Measurements from ENCODE around the gene SELP.
A peak's percentile ranks its signal among the peaks of the same experiment; 100 is the strongest.

Gene SELP

DNA sequence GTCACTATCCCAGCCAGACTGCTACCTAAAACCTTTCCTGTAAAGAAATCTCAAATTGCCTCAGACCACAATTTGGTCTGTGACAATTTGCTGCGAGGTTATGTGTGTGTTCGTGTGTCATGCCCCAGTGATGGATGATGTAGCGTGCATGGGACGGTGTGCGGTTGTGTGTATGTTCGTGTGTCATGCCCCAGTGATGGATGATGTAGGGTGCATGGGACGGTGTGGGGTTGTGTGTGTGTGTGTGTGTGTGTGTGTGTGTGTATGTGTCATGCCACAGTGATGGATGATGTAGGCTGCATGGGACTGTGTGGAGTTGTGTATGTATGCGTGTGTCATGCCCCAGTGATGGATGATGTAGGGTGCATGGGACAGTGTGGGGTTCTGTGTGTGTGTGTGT, 9.4 kb downstream of the SELP start:
- DNase-seq (ENCODE audit: low read depth), result no peak

GRCh38 chr1:169618367-169618766, 11.6 kb downstream of the SELP start:
- no peak for DNase-seq (ENCODE audit: low read depth)

GRCh38 chr1:169615803-169616202, 14.1 kb downstream of the SELP start:
- DNase-seq (ENCODE audit: low read depth), result no peak

DNA sequence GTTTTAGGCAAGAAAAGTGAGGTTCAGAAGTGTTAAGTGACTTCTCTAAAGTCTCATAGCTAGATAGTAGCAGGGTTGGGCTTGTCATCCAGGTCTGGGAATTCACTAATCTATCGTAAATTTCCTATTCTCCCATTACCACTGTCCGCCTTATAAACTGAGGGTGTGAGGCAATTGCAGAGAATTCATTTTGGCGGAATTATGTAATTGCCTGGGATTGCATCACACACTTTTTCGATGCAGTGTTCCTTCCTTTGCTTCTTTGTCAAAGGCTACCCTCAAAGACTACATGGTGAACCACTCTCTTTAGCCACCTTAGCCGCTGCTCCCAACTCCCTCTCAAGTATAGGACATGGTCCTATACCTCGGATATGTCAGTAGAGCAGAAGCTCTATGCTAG, 19.1 kb downstream of the SELP start:
- DNase-seq (ENCODE audit: low read depth), result no peak

- DNase-seq (ENCODE audit: low read depth), result no peak
Observed at GRCh38 chr1:169610108-169610507, 19.8 kb downstream of the SELP start.

GRCh38 chr1:169608226-169608625, 21.7 kb downstream of the SELP start:
- DNase-seq (ENCODE audit: low read depth), result no peak

GRCh38 chr1:169604781-169605560, 25.0 kb downstream of the SELP start:
- DNase-seq (ENCODE audit: low read depth), result no peak

- no peak for DNase-seq (ENCODE audit: low read depth)
Observed at GRCh38 chr1:169601096-169601881, 28.6 kb downstream of the SELP start.

GRCh38 chr1:169595764-169596711, 33.9 kb downstream of the SELP start:
- no peak for DNase-seq (ENCODE audit: low read depth)

DNA sequence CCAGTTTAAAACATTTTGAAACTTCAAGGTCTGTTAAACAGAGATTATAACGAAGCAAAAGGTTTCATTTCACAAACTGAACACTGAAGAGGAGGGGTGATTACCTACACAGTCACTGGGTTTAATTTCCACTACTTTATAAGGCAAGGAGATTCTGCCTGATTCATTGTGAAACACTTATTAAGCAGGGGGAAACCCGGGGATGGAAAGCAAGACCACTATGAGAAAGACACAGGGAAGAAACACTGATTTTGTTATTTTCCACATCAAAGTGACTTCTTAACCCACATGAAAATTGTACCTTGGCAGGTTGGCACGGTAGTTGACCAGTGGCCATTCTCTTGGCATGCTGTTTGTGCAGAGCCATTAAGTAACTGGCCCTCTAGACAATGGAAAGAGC, 35.5 kb downstream of the SELP start:
- no peak for DNase-seq (ENCODE audit: low read depth)

DNA sequence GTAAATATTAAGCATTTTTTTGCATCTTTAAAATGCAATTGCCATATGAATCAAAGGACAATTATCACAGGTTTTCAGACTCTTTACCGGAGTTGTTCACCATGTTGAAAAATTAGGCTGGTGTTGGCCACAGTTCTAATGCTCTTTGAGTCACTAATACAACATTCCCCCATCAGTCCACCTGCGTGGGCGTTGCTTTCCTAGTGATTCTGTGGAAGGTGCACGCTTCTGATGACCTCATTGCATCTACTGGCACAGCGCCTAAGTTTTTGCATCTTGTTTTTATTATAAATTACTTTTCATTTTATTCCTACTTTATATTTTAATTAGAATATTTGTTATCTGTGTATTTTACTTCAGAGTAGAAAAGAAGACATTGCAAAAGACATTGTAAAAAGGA, 39.0 kb downstream of the SELP start:
- DNase-seq (ENCODE audit: low read depth), result no peak

GRCh38 chr1:169588785-169589485, 41.0 kb downstream of the SELP start:
- DNase-seq (ENCODE audit: low read depth), result no peak

GRCh38 chr1:169588112-169588511, 41.8 kb downstream of the SELP start:
- no peak for DNase-seq (ENCODE audit: low read depth)

- peak; percentile 55 for DNase-seq (ENCODE audit: low read depth)
Observed at GRCh38 chr1:169586395-169587255, 43.3 kb downstream of the SELP start, which contains the start of gene F5. Gene F5 (minus strand): TSS chr1:169586481. CDS start chr1:169586386, 95 bp downstream.

GRCh38 chr1:169586067-169586394, 43.9 kb downstream of the SELP start:
- no peak for DNase-seq (ENCODE audit: low read depth)

DNA sequence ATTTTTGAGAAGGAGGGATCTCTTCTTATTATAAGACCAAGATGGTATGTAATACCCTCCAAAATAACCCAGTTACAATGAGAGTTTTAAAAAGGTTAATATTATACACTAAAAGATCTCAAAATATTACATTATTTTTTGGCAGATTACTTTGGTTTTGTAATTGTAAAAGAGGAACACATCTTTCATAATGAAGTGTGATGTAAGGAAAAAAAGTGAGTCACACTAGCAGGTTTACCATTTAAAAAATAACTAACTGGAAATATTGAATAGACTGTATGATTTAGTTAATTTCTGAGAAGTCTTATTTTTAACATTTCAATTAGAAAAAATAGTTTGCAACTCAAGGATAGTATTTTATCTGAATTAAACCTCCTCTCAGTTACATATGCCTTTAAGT, 44.7 kb downstream of the SELP start:
- DNase-seq (ENCODE audit: low read depth), result no peak

- DNase-seq (ENCODE audit: low read depth), result no peak
Observed at GRCh38 chr1:169584483-169585144, 45.3 kb downstream of the SELP start.

GRCh38 chr1:169577981-169578738, 51.8 kb downstream of the SELP start:
- no peak for DNase-seq (ENCODE audit: low read depth)

GRCh38 chr1:169576935-169577331, 53.0 kb downstream of the SELP start:
- DNase-seq (ENCODE audit: low read depth), result no peak

Measured in stimulated activated CD8-positive, alpha-beta memory T cell treated with anti-CD3 and anti-CD28 coated beads, Interleukin-7, amount 100 ng/mL, for 24 hours (primary cell).